Fibroblast of pulmonary artery (primary cell): Measurements from ENCODE around the gene RAB41.
"Not testable (repeated sequence)": the region's sequence is repeated elsewhere in the genome, so short reads cannot be mapped to it uniquely, and the experiment has no call there.

Source experiments
- DNase-seq: peaks from one replicate; pipeline ENCODE4 v3.0.0-alpha.2; 2010; ENCODE audit warnings: low read depth
- H3K4me3 ChIP-seq: replicated peaks from 2 replicates; pipeline ENCODE4 v1.5.1; 2011; ENCODE audit warnings: low read depth, mild to moderate bottlenecking, control low read depth, low read length, moderate library complexity
- TF ChIP-seq, protein P1 (sequence below): IDR thresholded peaks from 2 replicates; pipeline ENCODE4 v1.5.1; 2011; ENCODE audit warnings: mild to moderate bottlenecking, control low read depth, low read length, inconsistent platforms; ENCODE audit errors: missing control alignments

Gene RAB41

DNA sequence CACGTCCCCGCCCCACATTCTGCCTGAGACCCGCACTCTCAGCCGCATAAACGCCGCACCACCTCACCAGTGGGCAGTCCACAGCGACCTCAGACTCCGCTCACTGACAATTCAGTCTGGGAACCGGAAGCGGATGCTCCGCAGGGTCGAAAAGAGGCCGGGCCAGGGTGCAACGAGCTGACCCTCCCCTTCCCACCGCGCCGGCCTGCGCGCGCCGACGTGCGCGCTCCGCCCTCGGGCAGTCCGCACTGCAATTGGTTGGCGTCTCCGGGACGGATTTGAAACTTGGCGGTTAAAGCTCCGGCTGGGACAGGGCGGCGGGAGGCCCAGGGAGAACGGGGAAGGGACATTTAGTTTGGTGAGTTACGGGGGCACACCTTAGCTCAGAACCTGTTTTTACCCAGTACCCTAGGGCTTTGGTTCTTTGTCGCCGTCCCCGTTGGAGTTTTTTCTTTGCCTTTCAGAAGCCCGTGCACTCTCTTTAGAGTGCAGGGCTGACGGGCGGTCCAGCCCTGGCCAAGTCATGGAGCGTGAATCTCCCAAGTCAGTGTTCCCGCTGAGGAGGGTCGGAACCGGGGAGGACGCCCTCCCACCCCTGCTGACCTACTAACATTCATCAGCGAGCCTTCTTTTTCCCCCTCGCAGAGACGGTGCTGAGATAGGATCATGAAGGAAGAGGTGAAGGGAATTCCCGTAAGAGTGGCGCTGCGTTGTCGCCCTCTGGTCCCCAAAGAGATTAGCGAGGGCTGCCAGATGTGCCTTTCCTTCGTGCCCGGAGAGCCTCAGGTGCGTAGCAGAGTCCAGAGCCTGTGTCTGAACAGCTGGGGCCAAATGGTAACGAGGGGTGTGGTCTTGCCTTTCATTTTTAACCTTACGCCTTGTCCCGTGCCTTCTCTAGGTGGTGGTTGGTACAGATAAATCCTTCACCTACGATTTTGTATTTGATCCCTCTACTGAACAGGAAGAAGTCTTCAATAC lies 8.1 kb downstream of the RAB41 start, which contains the start of the genes KIF4A and PDZD11:
TSS of gene KIF4A (plus strand) at position 312 of the 978 bp plus-strand sequence. CDS start at position 667, 355 bp downstream.
TSS of gene PDZD11 (minus strand) at position 135 of the 978 bp plus-strand sequence. CDS start 586 bp downstream, outside the sequence.
- peak within 1 kb of the TSS; percentile 79 for H3K4me3 ChIP-seq
- peak; percentile 79 for DNase-seq
- TF ChIP-seq, protein P1, sequence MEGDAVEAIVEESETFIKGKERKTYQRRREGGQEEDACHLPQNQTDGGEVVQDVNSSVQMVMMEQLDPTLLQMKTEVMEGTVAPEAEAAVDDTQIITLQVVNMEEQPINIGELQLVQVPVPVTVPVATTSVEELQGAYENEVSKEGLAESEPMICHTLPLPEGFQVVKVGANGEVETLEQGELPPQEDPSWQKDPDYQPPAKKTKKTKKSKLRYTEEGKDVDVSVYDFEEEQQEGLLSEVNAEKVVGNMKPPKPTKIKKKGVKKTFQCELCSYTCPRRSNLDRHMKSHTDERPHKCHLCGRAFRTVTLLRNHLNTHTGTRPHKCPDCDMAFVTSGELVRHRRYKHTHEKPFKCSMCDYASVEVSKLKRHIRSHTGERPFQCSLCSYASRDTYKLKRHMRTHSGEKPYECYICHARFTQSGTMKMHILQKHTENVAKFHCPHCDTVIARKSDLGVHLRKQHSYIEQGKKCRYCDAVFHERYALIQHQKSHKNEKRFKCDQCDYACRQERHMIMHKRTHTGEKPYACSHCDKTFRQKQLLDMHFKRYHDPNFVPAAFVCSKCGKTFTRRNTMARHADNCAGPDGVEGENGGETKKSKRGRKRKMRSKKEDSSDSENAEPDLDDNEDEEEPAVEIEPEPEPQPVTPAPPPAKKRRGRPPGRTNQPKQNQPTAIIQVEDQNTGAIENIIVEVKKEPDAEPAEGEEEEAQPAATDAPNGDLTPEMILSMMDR: no peak

DNA sequence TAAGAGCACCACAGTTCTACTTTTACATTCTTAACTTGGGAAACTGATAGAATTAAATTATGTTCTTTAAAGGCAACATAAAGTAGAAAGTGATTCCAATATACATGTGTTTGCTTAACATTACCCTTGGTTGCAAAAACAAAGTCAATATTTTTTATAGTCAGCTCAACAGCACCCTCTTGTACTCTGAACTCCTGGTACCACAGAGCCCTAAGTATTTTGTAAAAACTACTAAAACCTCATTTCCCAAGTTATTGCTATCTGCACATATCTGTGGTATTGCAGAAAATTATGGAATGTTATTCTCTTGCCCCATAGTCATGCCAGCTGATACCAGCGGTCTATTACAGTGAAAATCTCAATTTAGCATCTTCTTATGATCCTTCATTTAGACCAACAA lies 10.8 kb downstream of the RAB41 start:
- peak; percentile 16 for DNase-seq
- TF ChIP-seq, protein P1: no peak
- H3K4me3 ChIP-seq: no peak overlapping the region

GRCh38 chrX:70293621-70294020 lies 11.6 kb downstream of the RAB41 start:
- TF ChIP-seq, protein P1: no peak
- DNase-seq: no peak

DNA sequence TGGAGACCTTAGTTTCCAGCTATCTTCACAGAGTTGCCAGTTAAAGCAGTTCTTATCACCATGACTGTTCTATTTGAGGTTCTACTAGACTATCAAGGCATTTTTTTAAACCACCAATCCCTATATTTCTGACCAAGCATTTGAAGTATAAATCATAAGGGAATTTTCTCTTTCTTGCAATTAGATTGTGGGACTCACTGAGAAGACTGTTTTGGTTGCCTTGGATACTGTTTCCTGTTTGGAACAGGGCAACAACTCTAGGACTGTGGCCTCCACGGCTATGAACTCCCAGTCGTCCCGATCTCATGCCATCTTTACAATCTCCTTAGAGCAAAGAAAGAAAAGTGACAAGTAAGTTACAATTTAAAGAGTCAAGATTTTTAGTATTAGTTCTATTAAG lies 19.7 kb downstream of the RAB41 start:
- TF ChIP-seq, protein P1: no peak
- no peak overlapping the region for H3K4me3 ChIP-seq
- peak; percentile 68 for DNase-seq

More at GRCh38 chrX:70293621-70294020, 11.6 kb downstream of the RAB41 start:
- no peak overlapping the region for H3K4me3 ChIP-seq

- DNase-seq: peak; percentile 39
- TF ChIP-seq, protein P1: no peak
- no peak overlapping the region for H3K4me3 ChIP-seq
Observed at GRCh38 chrX:70313503-70313902, 31.5 kb downstream of the RAB41 start.

GRCh38 chrX:70322784-70323183 lies 40.8 kb downstream of the RAB41 start:
- TF ChIP-seq, protein P1: no peak
- no peak overlapping the region for H3K4me3 ChIP-seq
- no peak for DNase-seq

DNA sequence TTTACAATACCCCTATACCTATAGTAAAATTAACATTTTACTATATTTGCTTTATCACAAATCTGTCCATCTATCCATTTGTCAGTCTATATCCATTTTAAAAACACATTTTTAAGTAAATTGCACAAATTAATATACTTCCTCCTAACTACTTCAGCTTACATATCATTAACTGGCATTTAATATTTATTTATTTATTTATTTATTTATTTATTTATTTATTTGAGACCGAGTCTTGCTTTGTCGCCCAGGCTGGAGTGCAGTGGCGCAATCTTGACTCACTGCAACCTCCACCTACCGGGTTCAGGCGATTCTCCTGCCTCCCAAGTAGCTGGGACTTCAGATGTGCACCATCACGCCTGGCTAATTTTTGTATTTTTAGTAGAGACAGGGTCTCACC lies 41.7 kb downstream of the RAB41 start:
- DNase-seq, H3K4me3 ChIP-seq: not testable (repeated sequence)
